GM21390 (cell line): Measurements from ENCODE around the gene TSHZ3.

Source experiments
- ATAC-seq: cut with Tn5 transposase; IDR thresholded peaks from one replicate; pipeline ENCODE4 v1.9.1; 2021; ENCODE audit not compliant: unreplicated experiment

TSHZ3 gene, protein sequence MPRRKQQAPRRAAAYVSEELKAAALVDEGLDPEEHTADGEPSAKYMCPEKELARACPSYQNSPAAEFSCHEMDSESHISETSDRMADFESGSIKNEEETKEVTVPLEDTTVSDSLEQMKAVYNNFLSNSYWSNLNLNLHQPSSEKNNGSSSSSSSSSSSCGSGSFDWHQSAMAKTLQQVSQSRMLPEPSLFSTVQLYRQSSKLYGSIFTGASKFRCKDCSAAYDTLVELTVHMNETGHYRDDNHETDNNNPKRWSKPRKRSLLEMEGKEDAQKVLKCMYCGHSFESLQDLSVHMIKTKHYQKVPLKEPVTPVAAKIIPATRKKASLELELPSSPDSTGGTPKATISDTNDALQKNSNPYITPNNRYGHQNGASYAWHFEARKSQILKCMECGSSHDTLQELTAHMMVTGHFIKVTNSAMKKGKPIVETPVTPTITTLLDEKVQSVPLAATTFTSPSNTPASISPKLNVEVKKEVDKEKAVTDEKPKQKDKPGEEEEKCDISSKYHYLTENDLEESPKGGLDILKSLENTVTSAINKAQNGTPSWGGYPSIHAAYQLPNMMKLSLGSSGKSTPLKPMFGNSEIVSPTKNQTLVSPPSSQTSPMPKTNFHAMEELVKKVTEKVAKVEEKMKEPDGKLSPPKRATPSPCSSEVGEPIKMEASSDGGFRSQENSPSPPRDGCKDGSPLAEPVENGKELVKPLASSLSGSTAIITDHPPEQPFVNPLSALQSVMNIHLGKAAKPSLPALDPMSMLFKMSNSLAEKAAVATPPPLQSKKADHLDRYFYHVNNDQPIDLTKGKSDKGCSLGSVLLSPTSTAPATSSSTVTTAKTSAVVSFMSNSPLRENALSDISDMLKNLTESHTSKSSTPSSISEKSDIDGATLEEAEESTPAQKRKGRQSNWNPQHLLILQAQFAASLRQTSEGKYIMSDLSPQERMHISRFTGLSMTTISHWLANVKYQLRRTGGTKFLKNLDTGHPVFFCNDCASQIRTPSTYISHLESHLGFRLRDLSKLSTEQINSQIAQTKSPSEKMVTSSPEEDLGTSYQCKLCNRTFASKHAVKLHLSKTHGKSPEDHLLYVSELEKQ

GRCh38 chr19:31349160-31349881 lies at the start of gene TSHZ3:
TSHZ3 (minus strand) TSS chr19:31349436; CDS start chr19:31349219, 217 bp downstream.
- no peak for ATAC-seq

- ATAC-seq = no peak
Observed at GRCh38 chr19:31397308-31397707, 48.1 kb upstream of the TSHZ3 start.

- ATAC-seq = no peak
Observed at GRCh38 chr19:31392464-31392863, 43.2 kb upstream of the TSHZ3 start.

DNA sequence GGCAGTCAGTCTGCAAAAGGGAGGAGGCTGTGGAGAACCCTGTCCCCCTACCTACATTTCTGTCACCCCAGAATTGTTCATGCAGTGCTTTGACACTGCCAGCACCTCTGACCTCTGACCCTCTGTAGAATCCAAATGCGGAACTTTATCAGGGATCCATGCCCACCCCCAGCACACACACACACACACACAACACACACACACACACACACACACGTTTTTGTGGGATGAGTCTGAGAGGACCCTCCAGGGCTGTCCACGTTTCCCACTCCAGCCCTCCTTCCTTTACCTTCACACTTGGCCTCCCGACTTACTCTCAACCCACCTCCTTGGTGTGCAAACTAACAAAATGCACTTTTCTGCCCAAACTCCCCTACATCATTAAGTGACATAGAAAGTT lies 42.3 kb upstream of the TSHZ3 start:
- ATAC-seq = no peak

GRCh38 chr19:31390711-31391110 lies 41.5 kb upstream of the TSHZ3 start:
- ATAC-seq = no peak

GRCh38 chr19:31389874-31390273 lies 40.6 kb upstream of the TSHZ3 start:
- no peak for ATAC-seq

GRCh38 chr19:31387717-31388301 lies 38.6 kb upstream of the TSHZ3 start:
- no peak for ATAC-seq

DNA sequence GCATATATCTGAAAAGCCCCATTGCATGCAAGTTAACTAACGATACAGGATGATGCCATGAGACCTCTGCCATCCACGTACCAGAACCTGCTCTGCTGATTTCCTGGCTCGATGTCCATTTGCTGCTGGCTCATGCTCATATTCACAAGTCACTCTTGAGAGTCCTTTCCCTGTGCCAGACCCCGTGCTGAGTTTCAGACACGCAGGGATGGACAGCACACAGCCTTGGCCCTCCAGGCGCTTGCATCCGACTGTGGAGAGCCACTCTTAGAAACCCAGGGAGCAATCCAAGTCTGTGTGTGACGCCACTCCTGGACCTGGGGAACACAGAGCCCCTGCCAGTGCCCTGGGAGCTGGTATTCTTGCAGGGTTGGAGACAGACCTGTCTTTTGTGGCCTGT lies 37.6 kb upstream of the TSHZ3 start:
- ATAC-seq = no peak

DNA sequence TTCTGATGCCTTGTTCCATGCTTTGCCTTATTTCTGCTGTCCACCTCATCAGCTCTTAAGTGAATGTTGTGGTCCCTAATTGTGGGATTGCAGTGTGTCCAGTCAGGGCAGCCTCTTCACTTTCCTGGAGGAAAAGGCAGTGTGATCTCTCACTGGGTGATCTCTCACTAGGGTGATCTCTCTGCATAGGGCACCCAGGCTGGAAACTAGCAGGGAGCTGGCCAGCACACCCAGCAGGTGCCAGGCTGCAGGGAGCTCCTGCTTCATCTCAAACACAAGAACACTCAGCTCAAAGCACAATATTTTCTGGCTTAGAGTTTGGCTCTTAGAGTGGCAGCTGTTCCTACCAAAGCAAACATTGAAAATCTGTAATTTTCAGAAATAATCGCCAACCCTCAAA lies 36.5 kb upstream of the TSHZ3 start:
- ATAC-seq = no peak

- no peak for ATAC-seq
Observed at GRCh38 chr19:31383553-31383952, 34.3 kb upstream of the TSHZ3 start.

- ATAC-seq = no peak
Observed at GRCh38 chr19:31380854-31381253, 31.6 kb upstream of the TSHZ3 start.

DNA sequence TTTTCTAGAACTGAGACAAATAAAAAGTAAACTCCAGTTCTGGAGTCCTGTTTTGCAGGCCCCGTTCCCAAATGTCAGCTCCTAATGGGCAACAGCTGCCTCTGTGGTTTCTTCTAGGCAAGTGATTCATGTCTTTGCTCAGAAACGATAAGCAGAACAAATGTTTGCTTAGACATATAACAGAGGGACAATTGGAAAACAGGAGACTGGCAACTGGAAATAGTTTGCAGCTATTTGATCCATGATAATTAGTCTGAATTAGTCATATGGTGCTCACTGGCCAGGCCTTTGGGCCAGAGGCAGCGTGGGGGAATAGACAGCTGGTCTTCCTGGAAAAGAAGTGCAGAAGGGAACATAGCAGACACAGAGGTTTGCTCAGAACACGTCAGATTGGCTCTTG lies 29.2 kb upstream of the TSHZ3 start:
- no peak for ATAC-seq

GRCh38 chr19:31377736-31378135 lies 28.5 kb upstream of the TSHZ3 start:
- ATAC-seq = no peak

- ATAC-seq = no peak
Observed at GRCh38 chr19:31372246-31372781, 23.1 kb upstream of the TSHZ3 start.

- ATAC-seq = no peak
Observed at GRCh38 chr19:31370216-31370615, 21.0 kb upstream of the TSHZ3 start.

- ATAC-seq = no peak
Observed at GRCh38 chr19:31364963-31365362, 15.7 kb upstream of the TSHZ3 start.

GRCh38 chr19:31361728-31362127 lies 12.5 kb upstream of the TSHZ3 start:
- no peak for ATAC-seq

DNA sequence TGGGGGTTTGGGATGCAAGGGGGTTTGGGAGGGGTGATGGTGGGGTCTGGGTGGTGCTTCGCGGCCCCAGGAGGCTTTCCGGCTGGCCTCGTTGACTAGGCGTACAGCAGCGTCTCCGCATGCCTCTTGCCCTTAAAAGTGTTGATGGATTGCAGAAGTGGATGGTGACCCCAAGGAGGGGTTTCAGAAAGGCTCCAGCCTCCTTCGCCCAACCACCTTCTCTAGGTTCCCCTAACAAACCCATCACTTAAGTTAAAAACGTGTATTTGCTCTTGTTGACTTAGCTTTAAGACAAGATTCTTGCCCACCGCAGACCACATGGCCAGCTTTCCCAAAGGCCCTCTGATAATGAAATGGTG lies 8.1 kb upstream of the TSHZ3 start:
- ATAC-seq = no peak

GRCh38 chr19:31356587-31357314 lies 7.5 kb upstream of the TSHZ3 start:
- ATAC-seq = no peak
